Ishikawa (cell line): Measurements from ENCODE around the gene FAM234A.

Source experiments
- CEBPB ChIP-seq: IDR thresholded peaks from 2 replicates; pipeline ENCODE4 v1.6.1; 2012
- CREB1 ChIP-seq: IDR thresholded peaks from 2 replicates; pipeline ENCODE4 v1.6.1; 2012; ENCODE audit warnings: low read depth
- EGR1 ChIP-seq: IDR thresholded peaks from 2 replicates; pipeline ENCODE4 v1.6.1; 2012
- EP300 ChIP-seq: IDR thresholded peaks from 2 replicates; pipeline ENCODE4 v1.6.1; 2012; ENCODE audit warnings: borderline replicate concordance
- MAX ChIP-seq: IDR thresholded peaks from 2 replicates; pipeline ENCODE4 v1.6.1; 2012
- NFIC ChIP-seq: IDR thresholded peaks from 2 replicates; pipeline ENCODE4 v1.6.1; 2012
- RAD21 ChIP-seq: IDR thresholded peaks from 2 replicates; pipeline ENCODE4 v1.6.1; 2012; ENCODE audit warnings: low read depth
- REST ChIP-seq: IDR thresholded peaks from 2 replicates; pipeline ENCODE4 v1.6.1; 2012; ENCODE audit warnings: low read depth, mild to moderate bottlenecking
- TAF1 ChIP-seq: IDR thresholded peaks from 2 replicates; pipeline ENCODE4 v1.6.1; 2012; ENCODE audit warnings: low read depth, mild to moderate bottlenecking
- USF1 ChIP-seq: IDR thresholded peaks from 2 replicates; pipeline ENCODE4 v1.6.1; 2012
- YY1 ChIP-seq: IDR thresholded peaks from 2 replicates; pipeline ENCODE4 v1.6.1; 2012; ENCODE audit warnings: low read depth
- ZBTB7A ChIP-seq: IDR thresholded peaks from 2 replicates; pipeline ENCODE4 v1.6.1; 2012; ENCODE audit warnings: low read depth

- TF ChIP-seq EP300 (no peak), RAD21 (no peak), MAX (no peak), CEBPB (no peak), EGR1 (no peak), REST (no peak), NFIC (no peak), ZBTB7A (no peak), YY1 (no peak), TAF1 (no peak), USF1 (no peak), CREB1 (no peak)
These were observed 8.7 kb downstream of the FAM234A start for GRCh38 chr16:243348-243747.
